ENCODE measurements around the gene ZBTB46.
"Not testable (repeated sequence)": the region's sequence is repeated elsewhere in the genome, so short reads cannot be mapped to it uniquely, and the experiment has no call there.

ZBTB46 gene

DNA sequence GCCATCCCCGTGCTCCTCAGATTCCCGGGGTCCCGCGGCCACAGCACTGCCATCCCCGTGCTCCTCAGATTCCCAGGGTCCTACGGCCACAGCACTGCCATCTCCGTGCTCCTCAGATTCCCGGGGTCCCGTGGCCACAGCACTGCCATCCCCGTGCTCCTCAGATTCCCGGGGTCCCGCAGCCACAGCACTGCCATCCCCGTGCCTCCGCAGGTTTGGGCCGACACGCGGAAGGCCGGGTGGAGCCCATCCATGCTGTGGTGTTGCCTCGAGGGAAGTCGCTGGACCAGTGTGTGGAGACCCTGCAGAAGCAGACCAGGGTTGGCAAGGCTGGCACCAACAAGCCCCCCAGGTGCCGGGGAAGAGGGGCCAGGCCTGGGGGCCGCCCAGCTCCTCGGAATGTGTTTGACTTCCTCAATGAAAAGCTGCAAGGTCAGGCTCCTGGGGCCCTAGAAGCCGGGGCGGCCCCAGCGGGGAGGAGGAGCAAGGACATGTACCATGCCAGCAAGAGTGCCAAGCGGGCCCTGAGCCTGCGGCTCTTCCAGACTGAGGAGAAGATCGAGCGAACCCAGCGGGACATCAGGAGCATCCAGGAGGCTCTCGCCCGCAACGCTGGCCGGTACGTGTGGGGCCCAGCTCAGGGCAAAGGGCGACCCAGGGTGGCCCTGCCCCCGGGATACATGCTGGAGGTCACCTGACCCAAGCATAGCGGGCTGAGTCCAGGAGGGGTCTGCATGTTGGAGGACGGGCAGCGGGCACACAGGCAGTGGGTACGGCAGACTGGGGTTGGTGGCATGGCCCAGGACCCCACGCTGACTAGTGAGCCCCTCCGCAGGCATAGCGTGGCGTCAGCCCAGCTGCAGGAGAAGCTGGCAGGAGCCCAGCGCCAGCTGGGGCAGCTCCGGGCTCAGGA is 95.9 kb downstream of the ZBTB46 start:
- H3K27ac ChIP-seq, result no peak overlapping the region
- TF ChIP-seq CTCF (IDR thresholded peaks at IDR 0.05), result no peak
- TF ChIP-seq ZFX (IDR thresholded peaks at IDR 0.05; ENCODE audit: borderline replicate concordance), result no peak

GRCh38 chr20:63734111-63734945 is 96.7 kb downstream of the ZBTB46 start:
- TF ChIP-seq ZFX (IDR thresholded peaks at IDR 0.05; ENCODE audit: borderline replicate concordance), result no peak
- TF ChIP-seq CTCF (IDR thresholded peaks at IDR 0.05), result no peak
- no peak overlapping the region for H3K27ac ChIP-seq

DNA sequence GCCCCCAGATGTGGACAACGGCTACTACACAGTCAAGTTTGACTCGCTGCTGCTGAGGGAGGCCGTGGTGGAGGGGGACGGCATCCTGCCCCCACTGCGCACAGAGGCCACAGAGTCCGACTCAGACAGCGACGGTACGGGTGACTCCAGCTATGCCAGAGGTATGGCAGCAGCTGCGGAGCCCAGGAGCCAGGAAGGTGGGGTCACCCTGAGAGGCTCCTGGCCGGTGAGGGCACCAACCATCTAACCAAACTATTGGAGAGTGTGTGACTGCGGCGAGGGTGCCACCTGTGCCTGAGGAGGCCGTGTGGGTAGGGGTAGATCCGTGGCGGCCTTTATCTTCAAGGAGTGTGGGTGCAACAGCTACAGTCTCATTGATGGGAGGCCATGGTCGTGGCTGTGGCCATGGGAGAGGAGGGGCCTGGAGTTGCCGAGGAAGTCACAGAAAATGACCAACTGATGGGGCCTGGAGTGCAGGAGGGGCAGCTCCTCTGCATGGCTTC is 97.4 kb downstream of the ZBTB46 start:
- no peak for TF ChIP-seq CTCF (IDR thresholded peaks at IDR 0.05)
- no peak overlapping the region for H3K27ac ChIP-seq

GRCh38 chr20:63733117-63733516 is 97.9 kb downstream of the ZBTB46 start:
- TF ChIP-seq CTCF (IDR thresholded peaks at IDR 0.05), result no peak
- no peak for TF ChIP-seq ZFX (IDR thresholded peaks at IDR 0.05; ENCODE audit: borderline replicate concordance)
- no peak overlapping the region for H3K27ac ChIP-seq

DNA sequence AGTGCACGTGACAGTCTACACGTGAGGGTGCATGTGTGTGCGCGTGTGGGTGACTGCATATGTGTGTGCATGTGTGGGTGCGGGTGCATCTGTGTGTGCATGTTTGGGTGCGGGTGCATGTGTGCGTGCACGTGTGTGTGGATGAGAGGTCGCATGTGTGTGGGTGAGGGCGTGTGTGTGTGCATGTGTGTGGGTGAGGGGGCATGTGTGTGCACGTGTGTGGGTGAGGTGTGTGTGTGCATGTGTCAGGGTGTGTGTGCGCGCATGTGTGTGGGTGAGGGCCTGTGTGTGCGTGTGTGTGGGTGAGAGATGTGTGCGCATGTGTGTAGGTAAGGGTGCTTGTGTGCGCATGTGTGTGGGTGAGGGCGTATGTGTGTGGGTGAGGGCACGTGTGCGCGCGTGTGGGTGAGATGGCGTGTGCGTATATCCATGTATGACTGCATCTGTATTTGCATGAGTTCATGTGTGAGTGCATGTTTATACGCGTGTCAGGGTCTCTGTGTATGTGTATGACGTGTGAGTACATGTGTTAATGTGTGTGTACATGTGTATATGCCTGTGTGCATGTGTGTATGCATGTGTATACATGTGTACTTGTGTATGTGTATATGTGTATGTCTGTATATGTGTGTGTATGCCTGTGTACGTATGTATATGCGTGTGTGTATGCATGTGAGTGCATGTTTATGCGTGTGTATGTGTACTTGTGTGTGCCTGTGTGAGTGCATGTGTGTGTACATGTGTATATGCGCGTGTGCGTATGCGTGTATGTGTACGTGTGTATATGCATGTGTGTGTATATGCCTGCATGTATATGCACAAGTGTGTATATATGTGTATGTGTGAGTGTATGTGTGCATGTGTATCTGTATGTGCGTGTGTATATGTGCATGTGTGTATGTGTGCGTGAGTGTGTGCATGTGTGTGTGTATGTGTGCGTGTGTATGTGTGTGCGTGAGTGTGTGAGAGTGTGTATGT is 98.7 kb downstream of the ZBTB46 start:
- no peak for TF ChIP-seq ZFX (IDR thresholded peaks at IDR 0.05; ENCODE audit: borderline replicate concordance)
- TF ChIP-seq CTCF (IDR thresholded peaks at IDR 0.05), result no peak
- no peak overlapping the region for H3K27ac ChIP-seq

GRCh38 chr20:63731410-63731809 is 99.7 kb downstream of the ZBTB46 start:
- no peak overlapping the region for H3K27ac ChIP-seq

DNA sequence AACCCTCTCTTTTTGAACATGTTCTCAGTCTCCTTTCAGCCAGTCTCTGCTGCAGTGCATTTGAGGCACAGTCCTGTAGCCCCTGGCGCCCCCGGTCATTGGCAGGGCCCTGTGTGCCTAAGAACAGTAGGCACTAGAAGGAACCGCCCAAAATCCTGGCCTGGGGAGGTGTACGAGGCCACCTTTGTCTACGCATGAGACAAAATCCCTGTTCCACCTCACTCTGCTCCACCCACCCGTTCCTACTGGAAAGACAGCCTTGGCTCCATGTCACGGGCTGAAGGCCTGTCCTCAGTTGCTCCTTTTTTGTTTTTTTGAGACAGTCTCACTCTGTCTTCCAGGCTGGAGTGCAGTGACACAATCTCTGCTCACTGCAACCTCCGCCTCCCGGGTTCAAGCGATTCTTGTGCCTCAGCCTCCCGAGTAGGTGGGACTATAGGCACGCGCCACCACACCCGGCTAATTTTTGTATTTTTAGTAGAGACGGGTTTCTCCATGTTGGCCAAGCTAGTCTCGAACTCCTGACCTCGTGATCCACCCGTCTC is 100.8 kb downstream of the ZBTB46 start:
- not testable (repeated sequence) for H3K27ac ChIP-seq

More at GRCh38 chr20:63731410-63731809, 99.7 kb downstream of the ZBTB46 start:
- no peak for TF ChIP-seq CTCF (IDR thresholded peaks at IDR 0.05)
- TF ChIP-seq ZFX (IDR thresholded peaks at IDR 0.05; ENCODE audit: borderline replicate concordance), result no peak

GRCh38 chr20:63722967-63723622 is 108.0 kb downstream of the ZBTB46 start:
- not testable (repeated sequence) for H3K27ac ChIP-seq

All from 22Rv1 (cell line).